Gastroesophageal sphincter (tissue), 3 donors: Measurements from ENCODE around the gene IGSF8.

ENCODE experiments used
- CTCF ChIP-seq, 4 experiments: fragments of 200-600 bp in 2 of 4; fragments of 450-650 bp in 2 of 4; sonication (generic) in 1 of 4; IDR thresholded peaks; one replicate each; pipeline ENCODE4 v1.5.1; 2017 to 2019; ENCODE audit warnings: antibody characterized with exemption in 4 of 4, mild to moderate bottlenecking in 2 of 4, moderate library complexity in 2 of 4
- POLR2A ChIP-seq, 2 donors: fragments of 450-650 bp; IDR thresholded peaks; one replicate each; pipeline ENCODE4 v1.6.1; 2017; ENCODE audit warnings: antibody characterized with exemption in 2 of 2, mild to moderate bottlenecking in 2 of 2, moderate library complexity in 1 of 2

GRCh38 chr1:160048335-160048734 lies 50.1 kb downstream of the IGSF8 start:
- TF ChIP-seq CTCF (IDR thresholded peaks at IDR 0.05) = no peak
- no peak for TF ChIP-seq POLR2A (IDR thresholded peaks at IDR 0.05)
